DND-41 (cell line): ENCODE measurements around the gene SART3.

ENCODE experiments used
- EZH2 ChIP-seq: IDR thresholded peaks from 3 replicates; pipeline ENCODE4 v1.6.1; 2012; ENCODE audit warnings: borderline replicate concordance, low read depth, mild to moderate bottlenecking, moderate library complexity, low read length, inconsistent platforms; ENCODE audit not compliant: severe bottlenecking
- TF ChIP-seq, protein P1 (sequence below): IDR thresholded peaks from 2 replicates; pipeline ENCODE4 v1.5.1; 2012; ENCODE audit warnings: borderline replicate concordance, low read length, moderate library complexity, mild to moderate bottlenecking; ENCODE audit not compliant: poor library complexity, severe bottlenecking; ENCODE audit errors: extremely low read depth

GRCh38 chr12:108561852-108562347, 927 bp upstream of the SART3 start:
- TF ChIP-seq EZH2 = no peak
- TF ChIP-seq, protein P1, sequence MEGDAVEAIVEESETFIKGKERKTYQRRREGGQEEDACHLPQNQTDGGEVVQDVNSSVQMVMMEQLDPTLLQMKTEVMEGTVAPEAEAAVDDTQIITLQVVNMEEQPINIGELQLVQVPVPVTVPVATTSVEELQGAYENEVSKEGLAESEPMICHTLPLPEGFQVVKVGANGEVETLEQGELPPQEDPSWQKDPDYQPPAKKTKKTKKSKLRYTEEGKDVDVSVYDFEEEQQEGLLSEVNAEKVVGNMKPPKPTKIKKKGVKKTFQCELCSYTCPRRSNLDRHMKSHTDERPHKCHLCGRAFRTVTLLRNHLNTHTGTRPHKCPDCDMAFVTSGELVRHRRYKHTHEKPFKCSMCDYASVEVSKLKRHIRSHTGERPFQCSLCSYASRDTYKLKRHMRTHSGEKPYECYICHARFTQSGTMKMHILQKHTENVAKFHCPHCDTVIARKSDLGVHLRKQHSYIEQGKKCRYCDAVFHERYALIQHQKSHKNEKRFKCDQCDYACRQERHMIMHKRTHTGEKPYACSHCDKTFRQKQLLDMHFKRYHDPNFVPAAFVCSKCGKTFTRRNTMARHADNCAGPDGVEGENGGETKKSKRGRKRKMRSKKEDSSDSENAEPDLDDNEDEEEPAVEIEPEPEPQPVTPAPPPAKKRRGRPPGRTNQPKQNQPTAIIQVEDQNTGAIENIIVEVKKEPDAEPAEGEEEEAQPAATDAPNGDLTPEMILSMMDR = no peak
